ENCODE results near the gene ITSN1. TPM values are rescaled to one million over a fixed set of nuclear protein-coding genes. Genes with fewer than 3 reads are reported as not detected.

The ITSN1 gene
- total and polyA plus RNA-seq, 3 donors from 2014 or later, result 20.0 to 56.6 (median 48.4) TPM

GRCh38 chr21:33892853-33893252, 250.6 kb downstream of the ITSN1 start:
- H3K27me3 ChIP-seq, result no peaks in the 10 kb centered on the region
- WGBS, 2 donors, result 77 to 84% methylated on average over 5 to 8 of the region's 8 CpGs
- H3K36me3 ChIP-seq (ENCODE audit: low read depth, missing control alignments), result no peaks in the 10 kb centered on the region
- intact Hi-C loops (cut with DNase I; ENCODE audit: low total_unique reads), result loop anchor here (5.0 kb wide), 1 partner anchor 251 kb away; the partner anchor contains the start of genes CRYZL1 and ITSN1
- no peak overlapping the region for H3K4me3 ChIP-seq
- DNase-seq, result no peak
- H3K27ac ChIP-seq, result no peak overlapping the region
- H3K4me1 ChIP-seq, result peaks cover 15% of the 10 kb centered on the region
- H3K9me3 ChIP-seq, result no peaks in the 10 kb centered on the region
- TF ChIP-seq CTCF (IDR thresholded peaks at IDR 0.05) (no peak), POLR2A (IDR thresholded peaks at IDR 0.05) (no peak)

- H3K4me3 ChIP-seq, result no peak overlapping the region
- no peaks in the 10 kb centered on the region for H3K9me3 ChIP-seq
- TF ChIP-seq POLR2A (IDR thresholded peaks at IDR 0.05), result no peak
- no peak for TF ChIP-seq CTCF (IDR thresholded peaks at IDR 0.05)
- WGBS, 2 donors, result 94 to 98% methylated on average over 4 of the region's 4 CpGs
- DNase-seq, result no peak
- no peaks in the 10 kb centered on the region for H3K27me3 ChIP-seq
- no peak overlapping the region for H3K27ac ChIP-seq
- H3K36me3 ChIP-seq (ENCODE audit: low read depth, missing control alignments), result no peaks in the 10 kb centered on the region
- intact Hi-C loops (cut with DNase I; ENCODE audit: low total_unique reads), result loop anchor here (5.0 kb wide), 1 partner anchor 252 kb away; the partner anchor contains the start of genes CRYZL1 and ITSN1
- H3K4me1 ChIP-seq, result peaks cover 15% of the 10 kb centered on the region
These were observed 251.6 kb downstream of the ITSN1 start for GRCh38 chr21:33893917-33894316.

- 0 to 1% methylated on average over 20 of the region's 20 CpGs for WGBS, 2 donors
- Histone ChIP-seq H3K4me1 (peaks cover 15% of the 10 kb centered on the region), H3K27ac (peak overlapping the region in 1 of 2 donors; percentile 1), H3K4me3 (no peak overlapping the region), H3K9me3 (no peaks in the 10 kb centered on the region), H3K36me3 (ENCODE audit: low read depth, missing control alignments) (no peaks in the 10 kb centered on the region), H3K27me3 (no peaks in the 10 kb centered on the region)
- TF ChIP-seq POLR2A (IDR thresholded peaks at IDR 0.05) (no peak), CTCF (IDR thresholded peaks at IDR 0.05) (peak; percentile 61 to 72 (median 67))
- peak; percentile 89 for DNase-seq
- intact Hi-C loops (cut with DNase I; ENCODE audit: low total_unique reads), result loop anchor here (5.0 kb wide), 1 partner anchor 253 kb away; the partner anchor contains the start of genes CRYZL1 and ITSN1
These were observed 252.5 kb downstream of the ITSN1 start for GRCh38 chr21:33894736-33895288.

GRCh38 chr21:33895356-33895755, 253.1 kb downstream of the ITSN1 start:
- TF ChIP-seq POLR2A (IDR thresholded peaks at IDR 0.05) (no peak), CTCF (IDR thresholded peaks at IDR 0.05) (no peak)
- Histone ChIP-seq H3K27ac (no peak overlapping the region), H3K4me3 (no peak overlapping the region), H3K36me3 (ENCODE audit: low read depth, missing control alignments) (no peaks in the 10 kb centered on the region), H3K27me3 (no peaks in the 10 kb centered on the region), H3K4me1 (peaks cover 15% of the 10 kb centered on the region), H3K9me3 (no peaks in the 10 kb centered on the region)
- 56 to 71% methylated on average over 28 of the region's 28 CpGs for WGBS, 2 donors
- intact Hi-C loops (cut with DNase I; ENCODE audit: low total_unique reads), result no loop called here
- DNase-seq, result no peak

- TF ChIP-seq CTCF (IDR thresholded peaks at IDR 0.05), result no peak
- TF ChIP-seq POLR2A (IDR thresholded peaks at IDR 0.05), result no peak
- Histone ChIP-seq H3K4me1 (peaks cover 4% of the 10 kb centered on the region), H3K27me3 (no peaks in the 10 kb centered on the region), H3K27ac (no peak overlapping the region), H3K36me3 (ENCODE audit: low read depth, missing control alignments) (no peaks in the 10 kb centered on the region), H3K9me3 (no peaks in the 10 kb centered on the region), H3K4me3 (no peak overlapping the region)
- no peak for DNase-seq
- 87 to 90% methylated on average over 6 of the region's 6 CpGs for WGBS, 2 donors
- intact Hi-C loops (cut with DNase I; ENCODE audit: low total_unique reads), result no loop called here
These were observed 254.4 kb downstream of the ITSN1 start for GRCh38 chr21:33896691-33897090.
